ENCODE results near the gene SLC12A2.

The SLC12A2 gene

DNA sequence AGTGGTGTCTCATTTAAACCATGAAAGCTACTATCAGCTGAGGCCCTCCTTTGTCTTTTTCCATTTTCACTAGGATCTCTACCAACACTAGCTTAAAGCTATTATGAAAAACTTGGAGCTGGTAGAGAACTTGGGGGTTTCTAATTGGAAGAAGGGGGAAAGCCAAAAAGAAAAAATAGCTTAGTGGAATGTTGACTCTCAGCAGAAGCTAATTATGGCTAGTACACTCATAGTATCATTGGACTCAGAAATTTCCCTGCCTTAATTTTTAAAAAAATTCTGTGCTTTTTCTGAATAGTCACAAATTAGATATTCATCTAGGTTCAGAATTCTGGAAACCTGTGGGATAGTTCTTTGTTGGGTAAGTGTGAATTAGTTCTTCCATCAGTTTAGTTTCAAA, 8.0 kb downstream of the SLC12A2 start:
- intact Hi-C loops (cut with DNase I) = no loop called here
- no peak for DNase-seq

DNA sequence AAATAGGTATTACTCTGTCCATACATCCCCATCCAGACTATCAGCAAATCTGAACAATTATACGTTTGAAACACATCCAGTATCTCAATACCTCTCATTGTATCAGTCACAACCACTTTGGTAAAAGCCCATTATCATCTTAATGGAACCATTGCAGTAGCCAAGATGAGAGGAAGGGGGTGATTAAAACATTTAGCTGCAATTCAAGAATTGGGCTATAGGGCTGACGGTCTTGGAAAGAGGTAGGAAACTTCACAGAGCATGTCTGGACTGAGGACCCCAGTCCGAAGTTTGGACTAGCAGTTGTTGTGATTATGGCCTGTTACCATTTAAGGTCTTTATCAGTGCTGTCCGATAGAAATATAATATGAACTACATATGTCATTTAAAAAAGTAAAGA, 8.6 kb downstream of the SLC12A2 start:
- intact Hi-C loops (cut with DNase I) = no loop called here
- no peak for DNase-seq

DNA sequence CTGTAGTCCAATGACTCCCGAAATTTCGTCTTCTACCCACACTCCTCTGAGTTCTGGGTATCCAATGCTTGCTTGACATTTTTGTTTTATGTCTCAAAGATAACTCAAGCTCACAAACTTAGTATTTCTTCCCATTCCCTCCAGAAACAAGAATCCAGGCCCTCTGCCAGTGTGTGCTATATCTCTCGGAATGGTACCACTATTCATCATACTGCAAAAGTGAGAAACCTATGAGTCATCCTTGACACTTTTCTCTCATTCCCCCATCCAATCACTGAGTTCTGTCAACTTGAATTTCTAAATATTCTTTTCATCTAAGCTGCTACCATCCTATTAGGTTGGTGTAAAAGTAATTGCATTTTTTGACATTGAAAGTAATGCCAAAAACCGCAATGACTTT, 9.8 kb downstream of the SLC12A2 start:
- DNase-seq = no peak
- intact Hi-C loops (cut with DNase I) = no loop called here

DNA sequence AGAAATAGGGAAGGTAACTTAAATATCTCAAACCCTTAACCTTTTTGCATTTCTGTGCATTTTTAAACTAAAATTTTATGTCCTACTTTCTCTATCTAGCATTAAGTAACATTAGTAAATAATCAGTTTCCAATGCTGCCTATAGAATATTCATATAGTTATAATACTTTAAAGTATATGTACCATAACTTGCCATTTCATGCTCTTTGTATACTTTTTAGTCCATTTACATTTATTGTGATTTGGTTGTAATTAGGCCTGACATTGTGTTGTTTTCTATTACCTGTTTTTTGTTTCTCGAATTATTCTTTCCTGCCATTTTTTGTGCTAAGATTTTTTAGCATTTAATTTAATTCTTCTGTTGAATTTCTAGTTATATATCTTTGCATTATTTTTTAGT, 13.7 kb downstream of the SLC12A2 start:
- intact Hi-C loops (cut with DNase I) = no loop called here
- DNase-seq = no peak

DNA sequence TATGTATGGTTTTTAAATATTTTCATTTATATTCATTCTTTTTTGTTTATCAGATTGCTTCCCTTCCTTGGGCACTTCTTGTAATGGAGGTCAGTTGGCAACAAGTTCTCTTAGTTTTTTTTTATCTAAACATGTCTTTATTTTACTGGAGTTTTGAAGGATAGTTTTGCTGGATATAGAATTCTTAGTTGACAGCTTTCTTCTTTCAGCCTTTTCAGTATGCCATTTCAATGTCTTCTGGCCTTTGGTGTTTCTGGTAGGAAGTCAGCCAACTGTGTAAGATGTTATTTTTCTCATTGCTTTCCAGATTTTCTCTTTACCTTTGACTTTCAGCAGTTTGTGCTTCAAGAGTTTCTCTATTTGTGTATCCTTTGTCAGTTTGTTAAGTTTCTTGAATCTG, 14.2 kb downstream of the SLC12A2 start:
- DNase-seq = no peak
- intact Hi-C loops (cut with DNase I) = no loop called here

DNA sequence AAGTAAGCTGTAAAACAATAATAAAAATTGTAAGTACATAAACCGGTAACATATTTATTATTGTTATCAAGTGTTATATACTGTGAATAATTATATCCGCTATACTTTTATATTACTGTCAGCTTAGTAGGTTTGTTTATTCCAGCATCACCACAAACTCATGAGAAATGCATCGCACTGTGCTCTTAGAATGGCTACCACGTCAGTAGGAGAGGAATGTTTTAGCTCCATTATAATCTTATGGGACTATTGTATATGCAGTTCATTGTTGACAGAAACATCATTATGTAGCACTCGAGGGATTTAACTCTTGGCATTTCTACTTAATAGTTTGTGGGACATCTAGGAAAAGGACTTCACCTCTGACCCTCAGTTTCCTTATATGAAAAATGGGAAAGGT, 16.4 kb downstream of the SLC12A2 start:
- no peak for DNase-seq

DNA sequence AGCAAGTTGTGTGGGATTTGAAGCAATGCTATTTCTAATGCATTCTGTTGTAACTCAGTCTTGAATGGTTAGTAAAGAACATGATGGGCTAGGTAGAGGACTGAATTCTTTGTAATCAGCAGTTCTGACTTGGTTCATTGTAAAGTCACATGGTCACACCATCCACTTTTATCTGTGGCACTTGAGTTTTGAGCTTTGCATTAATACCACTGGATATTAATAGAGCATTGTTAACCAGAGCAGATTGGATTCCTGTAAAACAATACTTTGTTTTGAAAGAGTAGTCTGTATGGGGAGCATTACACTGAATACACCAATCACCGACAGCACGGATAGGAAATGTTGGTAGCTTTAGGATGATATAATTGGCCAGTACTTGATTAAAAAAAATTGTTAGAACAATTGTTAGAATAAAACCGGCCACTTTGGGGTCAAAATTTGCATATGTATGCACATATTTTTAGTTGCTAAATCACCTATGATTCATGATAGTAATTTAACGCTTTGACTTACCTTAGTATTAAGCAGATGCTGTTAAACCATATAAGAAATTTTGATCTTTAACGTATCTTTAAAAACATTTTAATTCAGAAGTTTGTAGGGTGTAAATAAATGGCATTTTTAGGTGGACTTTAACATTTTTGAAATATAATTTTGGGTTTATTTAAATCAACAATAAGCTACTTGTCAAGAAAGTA, 17.4 kb downstream of the SLC12A2 start:
- no peak for DNase-seq
- intact Hi-C loops (cut with DNase I) = no loop called here

More for the DNA sequence above, 16.4 kb downstream of the SLC12A2 start:
- intact Hi-C loops (cut with DNase I) = no loop called here

DNA sequence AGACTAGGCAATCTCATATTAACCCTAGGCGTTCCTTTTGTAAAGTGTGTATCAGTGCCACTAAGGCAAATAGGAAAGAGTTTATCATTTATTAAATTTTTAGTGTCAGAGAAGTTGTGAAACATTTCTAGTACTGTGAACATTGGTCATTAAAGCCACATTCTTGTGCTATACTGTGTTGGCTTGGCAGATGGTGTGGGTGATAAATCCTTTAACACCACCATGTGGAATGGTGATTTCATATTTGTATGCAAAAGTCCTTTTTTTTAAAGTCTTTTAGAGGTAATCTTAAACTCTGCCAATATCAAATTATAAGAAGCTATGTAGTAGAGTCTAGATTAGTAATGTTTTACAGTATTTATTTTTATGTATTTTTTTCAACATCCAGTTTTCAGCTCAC, 18.1 kb downstream of the SLC12A2 start:
- intact Hi-C loops (cut with DNase I) = no loop called here
- no peak for DNase-seq

DNA sequence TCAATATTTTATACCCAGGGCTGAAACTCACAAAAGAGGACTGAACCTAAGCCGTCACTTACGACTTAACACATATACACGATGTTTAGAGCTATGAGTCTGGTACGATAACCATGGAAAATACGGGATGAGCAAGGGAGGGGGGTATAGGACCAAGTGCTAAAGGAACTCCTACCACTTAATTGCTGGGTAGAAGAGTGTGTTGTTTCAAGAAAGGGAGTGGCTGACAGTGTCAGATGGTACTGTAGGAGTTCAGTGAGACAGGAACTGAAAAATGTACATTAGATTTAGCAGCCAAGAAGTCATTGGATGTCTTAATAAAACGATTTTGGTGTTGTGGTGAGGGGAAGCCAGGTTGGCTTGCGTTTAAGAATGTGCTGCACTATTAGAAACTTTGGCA, 21.6 kb downstream of the SLC12A2 start:
- intact Hi-C loops (cut with DNase I) = no loop called here
- DNase-seq = no peak

DNA sequence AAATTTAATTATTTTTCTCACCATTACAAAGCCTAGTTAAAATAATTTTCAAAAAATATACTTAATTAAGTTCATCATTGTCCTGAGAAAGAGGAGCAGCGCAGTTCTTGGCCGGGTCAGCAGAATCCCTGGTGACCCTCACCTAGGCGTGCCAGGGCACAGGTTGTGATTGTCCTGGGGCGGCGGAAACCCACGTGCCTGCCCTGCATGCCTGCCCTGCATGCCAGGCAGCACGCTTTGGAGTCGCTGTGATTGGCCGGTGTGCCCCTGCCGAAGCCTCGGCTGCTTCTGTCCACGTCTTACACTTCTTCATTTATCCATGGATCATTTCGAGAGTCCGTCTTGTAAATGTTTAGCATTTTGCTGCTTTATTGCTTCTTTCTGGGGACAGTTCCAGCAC, 25.6 kb downstream of the SLC12A2 start:
- DNase-seq = no peak
- intact Hi-C loops (cut with DNase I) = no loop called here

DNA sequence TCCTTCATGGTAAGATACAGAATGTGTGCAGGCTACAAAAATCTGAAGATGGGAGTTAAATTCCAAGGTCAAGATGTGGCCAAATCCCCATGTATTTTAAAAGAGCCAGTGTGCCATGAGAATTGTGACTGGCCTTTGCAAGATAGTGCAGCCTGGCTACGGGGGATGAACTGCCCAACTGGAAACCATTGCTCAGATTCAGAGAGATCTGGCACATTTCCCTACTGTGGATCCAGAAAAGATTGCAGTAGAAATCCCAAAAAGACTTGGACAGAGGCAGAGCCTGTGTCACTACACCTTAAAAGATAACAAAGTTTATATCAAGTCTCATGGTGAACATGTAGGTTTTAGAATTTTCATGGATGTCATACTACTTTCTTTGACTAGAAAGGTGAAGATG, 26.2 kb downstream of the SLC12A2 start:
- DNase-seq = no peak
- intact Hi-C loops (cut with DNase I) = no loop called here

DNA sequence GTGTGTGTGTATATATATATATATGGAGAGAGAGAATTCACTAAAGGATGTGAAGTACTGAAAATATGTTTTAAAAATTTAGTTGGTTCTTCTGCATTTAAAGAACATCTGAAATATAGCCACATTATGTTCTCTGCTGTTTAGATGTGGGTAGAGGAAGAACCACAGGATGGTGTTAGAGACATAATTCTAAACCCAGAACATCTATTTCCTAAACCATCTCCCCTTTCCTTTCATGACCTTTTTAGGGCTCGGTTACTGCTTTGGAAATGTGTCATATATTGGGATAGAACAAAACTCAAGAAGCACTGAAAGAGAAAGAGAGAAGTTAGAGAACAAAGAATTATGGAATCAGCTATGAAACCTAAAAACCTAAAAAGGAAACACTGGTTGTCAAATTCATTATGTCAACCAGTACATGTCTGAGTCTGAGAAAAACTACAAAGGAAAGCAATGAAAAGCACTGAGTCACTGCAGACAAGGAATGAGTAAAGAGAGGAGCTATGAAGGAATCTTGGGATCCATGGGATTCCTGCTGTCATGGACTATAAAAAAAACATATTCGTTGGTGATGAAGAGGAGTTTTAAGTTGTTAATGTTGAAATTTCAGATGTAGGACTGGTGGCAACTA, 28.4 kb downstream of the SLC12A2 start:
- DNase-seq = no peak
- intact Hi-C loops (cut with DNase I) = no loop called here

DNA sequence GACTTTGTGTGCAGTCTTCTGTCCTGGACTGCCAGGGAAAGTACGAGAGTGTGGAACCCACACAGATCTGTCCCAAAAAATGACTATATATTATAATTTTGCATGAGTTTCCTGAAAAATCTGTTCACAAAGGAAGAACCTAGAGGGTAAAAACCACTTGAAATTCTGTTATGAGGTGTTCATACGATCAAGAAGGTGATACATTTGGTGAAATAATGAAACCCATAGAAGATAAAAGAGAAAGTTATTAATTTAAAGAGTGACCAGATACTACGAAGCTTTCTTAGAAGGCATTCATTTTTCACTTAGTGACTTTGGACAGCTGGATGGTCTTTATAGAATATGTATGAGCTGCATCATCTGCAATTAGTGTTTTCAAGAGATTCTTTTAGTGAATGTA, 32.9 kb downstream of the SLC12A2 start:
- DNase-seq = no peak
- intact Hi-C loops (cut with DNase I) = no loop called here

DNA sequence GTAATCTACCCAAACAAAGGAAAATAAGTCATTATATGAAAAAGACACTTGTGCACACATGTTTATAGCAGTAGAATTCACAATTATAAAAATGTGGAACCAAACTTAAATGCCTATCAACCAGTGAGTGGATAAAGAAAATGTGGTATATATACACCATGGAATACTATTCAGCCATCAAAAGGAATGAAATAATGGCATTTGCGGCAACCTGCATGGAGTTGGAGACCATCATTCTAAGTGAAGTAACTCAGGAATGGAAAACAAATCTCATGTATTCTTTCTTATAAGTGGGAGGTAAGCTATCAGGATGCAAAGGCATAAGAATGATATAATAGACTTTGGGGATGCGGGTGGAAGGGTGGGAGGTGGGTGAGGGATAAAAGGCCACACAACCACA, 34.6 kb downstream of the SLC12A2 start:
- intact Hi-C loops (cut with DNase I) = no loop called here
- no peak for DNase-seq

DNA sequence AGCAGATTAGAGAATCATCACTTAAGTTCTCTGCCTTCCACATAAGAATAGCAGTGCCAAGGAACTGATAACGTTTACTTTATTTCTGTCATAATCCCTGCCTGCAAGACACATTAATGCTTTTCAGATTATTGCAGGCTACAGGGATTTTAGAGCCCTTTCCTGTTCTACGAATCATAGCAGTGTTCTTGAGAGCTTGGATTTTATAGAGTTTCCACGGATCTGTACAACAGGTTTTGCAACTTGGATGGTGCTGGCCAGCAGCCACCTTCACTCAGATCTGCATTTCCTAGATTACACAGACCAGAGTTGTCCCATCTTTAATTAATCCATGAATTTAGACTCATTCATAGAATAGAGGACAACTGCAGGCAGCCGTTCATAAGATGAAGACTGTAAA, 38.1 kb downstream of the SLC12A2 start:
- no peak for DNase-seq
- intact Hi-C loops (cut with DNase I) = no loop called here

DNA sequence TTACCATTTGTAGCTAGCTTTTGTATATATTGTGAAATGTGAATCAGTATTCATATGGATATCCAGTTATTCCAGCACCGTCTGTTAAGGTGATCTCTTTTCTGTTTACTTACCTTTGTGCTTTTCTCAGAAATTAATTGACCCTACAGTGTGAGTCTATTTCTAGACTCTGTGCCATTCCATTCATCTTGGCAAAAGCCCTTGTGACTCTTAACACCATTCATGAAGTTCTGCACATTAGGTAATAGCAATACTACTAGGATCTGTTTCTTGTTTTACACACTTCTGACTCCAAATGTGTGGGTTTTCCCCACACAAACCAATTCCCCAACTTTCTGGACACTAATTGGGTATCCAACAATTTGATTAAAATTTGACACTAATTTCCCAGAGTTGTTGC, 40.4 kb downstream of the SLC12A2 start:
- intact Hi-C loops (cut with DNase I) = no loop called here
- no peak for DNase-seq

DNA sequence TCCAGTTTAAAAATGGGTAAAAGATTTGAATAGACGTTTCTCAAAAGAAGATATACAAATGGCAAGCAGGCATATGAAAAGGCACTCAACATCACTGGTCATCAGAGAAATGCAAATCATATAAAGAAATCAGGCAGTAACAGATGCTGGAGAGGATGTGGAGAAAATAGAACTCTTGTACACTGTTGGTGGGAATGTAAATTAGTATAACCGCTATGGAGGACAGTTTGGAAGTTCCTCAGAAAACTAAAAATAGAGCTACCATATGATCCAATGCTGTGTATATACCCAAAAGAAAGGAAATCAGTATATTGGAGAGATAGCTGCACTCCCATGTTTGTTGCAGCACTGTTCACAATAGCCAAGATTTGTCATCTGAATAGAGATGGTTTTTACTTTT, 42.7 kb downstream of the SLC12A2 start:
- no peak for DNase-seq

DNA sequence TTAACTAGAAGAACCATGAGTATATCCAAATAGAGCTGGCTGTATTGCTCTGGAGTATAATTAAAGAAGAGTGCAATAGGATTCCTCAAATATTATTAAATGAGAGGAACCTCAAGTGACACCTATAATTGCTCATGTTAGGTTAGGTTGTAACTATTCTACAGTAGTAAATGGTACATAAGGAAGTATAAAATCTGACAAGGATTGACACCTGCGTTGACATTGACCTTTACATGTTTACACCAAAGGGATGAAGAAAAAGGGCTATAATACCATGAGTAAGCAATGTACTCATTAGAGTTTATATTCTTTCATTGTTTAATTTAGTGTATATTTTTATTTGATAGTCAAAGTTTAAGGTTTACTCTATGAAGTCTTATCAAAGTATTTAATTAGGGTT, 48.9 kb downstream of the SLC12A2 start:
- intact Hi-C loops (cut with DNase I) = no loop called here
- DNase-seq = no peak

More for the DNA sequence above, 42.7 kb downstream of the SLC12A2 start:
- intact Hi-C loops (cut with DNase I) = no loop called here

DNA sequence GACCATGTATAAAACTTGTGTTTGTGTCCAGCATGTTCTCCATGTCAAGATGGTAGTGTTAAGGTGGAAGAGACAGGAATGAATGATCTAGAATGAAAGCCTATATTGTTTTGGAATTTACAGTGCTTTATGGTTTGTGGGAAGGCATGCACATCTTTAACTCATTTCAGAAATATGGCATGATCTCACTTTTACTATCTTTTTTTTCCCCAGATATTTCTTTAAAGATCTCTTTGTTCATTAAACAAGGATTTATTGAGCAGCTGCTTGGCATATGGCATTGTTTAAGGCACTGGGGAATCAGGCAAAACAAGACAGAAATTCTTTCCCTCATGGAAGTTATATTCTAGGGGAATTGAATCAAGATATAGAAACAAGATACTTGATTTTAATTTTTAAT, 51.7 kb downstream of the SLC12A2 start:
- intact Hi-C loops (cut with DNase I) = no loop called here
- DNase-seq = no peak

DNA sequence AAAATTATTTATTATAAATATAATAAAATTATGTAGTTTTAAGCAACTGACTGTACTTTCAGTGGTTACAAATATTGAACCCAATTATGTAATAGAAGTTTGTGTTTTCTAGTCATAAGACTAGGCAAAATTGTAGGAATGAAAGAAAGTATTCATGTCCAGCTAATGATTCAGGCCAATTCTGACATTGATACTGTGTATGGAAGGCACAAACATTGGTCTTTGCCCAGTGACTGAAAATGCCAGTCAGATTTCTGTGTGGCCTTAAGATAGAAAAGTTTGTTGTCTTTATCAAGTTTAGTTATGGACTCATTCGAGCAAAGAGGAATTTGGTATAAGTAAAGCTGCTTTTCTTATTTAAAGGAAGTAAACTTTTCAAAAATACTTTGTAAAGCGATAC, 60.3 kb downstream of the SLC12A2 start:
- intact Hi-C loops (cut with DNase I) = loop anchor here (10.0 kb wide), 1 partner anchor 59 kb away; the partner anchor contains the start of gene SLC12A2
- DNase-seq = peak in 4 of 42 donors; percentile 8 to 31 (median 12)

DNA sequence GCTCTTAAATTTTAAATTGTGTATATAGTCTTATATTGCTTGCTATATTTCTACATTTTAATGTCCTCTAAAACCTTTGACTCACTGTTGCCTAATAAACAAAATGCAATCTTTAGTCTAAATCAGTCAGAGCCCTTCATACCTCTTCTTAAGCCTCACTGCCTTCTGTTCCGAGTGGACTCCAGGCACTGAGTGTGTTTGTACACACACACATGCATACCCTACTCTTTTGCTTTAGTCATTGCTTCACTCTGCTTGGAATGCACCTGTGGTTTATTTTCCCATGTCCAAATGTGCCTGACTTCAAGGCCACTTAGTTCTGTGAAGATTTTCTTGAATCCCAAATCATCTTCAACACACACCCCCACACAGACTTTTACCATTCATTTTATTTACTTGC, 60.9 kb downstream of the SLC12A2 start:
- no peak for DNase-seq
- intact Hi-C loops (cut with DNase I) = loop anchor here (10.0 kb wide), 1 partner anchor 60 kb away; the partner anchor contains the start of gene SLC12A2

Measured in head of caudate nucleus (tissue), 42 donors.